ENCODE data around the gene TSEN2.
"Not testable (repeated sequence)": the region's sequence is repeated elsewhere in the genome, so short reads cannot be mapped to it uniquely, and the experiment has no call there.

Gene TSEN2

GRCh38 chr3:12452361-12453330 is 31.6 kb upstream of the TSEN2 start:
- DNase-seq, result no peak

GRCh38 chr3:12454076-12454815 is 30.0 kb upstream of the TSEN2 start:
- no peak for DNase-seq

GRCh38 chr3:12454816-12455121 is 29.5 kb upstream of the TSEN2 start:
- DNase-seq, result no peak

DNA sequence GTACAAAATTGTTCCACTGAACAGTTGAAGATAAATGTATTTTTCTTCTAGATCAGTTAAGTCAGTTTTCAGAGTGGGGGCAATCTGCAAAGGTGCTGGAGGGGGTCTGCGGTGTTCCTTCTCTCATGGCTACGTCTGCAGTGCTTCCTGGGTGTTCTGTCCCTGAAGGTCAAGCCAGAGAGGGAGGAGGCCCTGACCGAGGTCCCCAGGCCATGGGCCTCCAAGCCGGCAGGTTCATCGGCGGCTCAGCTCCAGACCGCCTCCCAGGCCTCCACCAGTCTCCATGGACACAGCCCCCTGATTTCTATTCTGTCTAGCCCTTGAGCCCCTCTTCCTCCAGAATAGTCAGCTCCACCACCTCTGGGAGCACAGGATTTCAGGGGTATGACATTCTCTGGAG is 28.5 kb upstream of the TSEN2 start:
- DNase-seq, result no peak

- DNase-seq, result no peak
These were observed 27.8 kb upstream of the TSEN2 start for GRCh38 chr3:12456441-12456840.

DNA sequence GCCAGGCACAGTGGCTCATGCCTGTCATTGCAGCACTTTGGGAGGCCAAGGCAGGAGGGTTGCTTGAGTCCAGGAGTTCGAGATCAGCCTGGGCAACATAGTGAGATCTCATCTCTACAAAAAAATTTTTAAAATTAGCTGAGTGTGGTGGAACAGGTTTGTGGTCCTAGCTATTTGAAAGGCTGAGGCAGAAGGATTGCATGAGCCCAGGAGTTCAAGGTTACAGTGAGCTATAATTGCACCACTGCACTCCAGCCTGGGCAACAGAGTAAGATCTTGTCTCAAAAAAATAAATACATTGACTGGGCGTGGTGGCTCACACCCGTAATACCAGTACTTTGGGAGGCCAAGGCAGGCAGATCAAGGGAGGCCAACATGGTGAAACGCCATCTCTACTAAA is 26.9 kb upstream of the TSEN2 start:
- DNase-seq, result not testable (repeated sequence)

- no peak for DNase-seq
These were observed 25.4 kb upstream of the TSEN2 start for GRCh38 chr3:12458901-12459300.

- no peak for DNase-seq
These were observed 24.2 kb upstream of the TSEN2 start for GRCh38 chr3:12460127-12460526.

DNA sequence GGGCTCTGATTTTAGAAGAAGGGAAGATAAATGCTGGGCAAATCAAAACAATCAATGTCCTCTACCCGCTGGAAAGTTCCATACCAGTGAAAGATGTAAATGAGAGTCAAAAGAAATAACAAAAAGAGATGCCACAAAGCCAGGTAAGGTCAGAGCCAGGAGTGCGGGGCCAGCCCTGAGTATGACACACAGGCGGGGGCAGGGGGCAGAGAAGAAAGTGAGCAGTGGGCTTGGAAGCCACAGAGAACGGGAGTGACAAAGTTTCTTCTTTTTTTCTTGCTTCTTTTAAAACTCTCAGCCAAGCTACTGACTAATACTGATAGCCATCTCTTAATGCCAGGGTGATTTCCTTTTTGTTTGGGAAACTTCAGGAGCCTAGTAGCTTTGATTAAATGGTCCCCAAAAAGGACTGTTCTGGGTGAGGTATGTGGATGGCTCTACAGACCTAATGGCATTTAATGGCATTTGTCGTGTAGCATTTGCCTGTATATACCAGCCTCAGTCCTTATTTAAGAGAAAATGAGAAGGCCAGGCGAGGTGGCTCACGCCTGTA is 23.1 kb upstream of the TSEN2 start:
- DNase-seq, result no peak

GRCh38 chr3:12462159-12462947 is 21.9 kb upstream of the TSEN2 start:
- DNase-seq, result no peak

DNA sequence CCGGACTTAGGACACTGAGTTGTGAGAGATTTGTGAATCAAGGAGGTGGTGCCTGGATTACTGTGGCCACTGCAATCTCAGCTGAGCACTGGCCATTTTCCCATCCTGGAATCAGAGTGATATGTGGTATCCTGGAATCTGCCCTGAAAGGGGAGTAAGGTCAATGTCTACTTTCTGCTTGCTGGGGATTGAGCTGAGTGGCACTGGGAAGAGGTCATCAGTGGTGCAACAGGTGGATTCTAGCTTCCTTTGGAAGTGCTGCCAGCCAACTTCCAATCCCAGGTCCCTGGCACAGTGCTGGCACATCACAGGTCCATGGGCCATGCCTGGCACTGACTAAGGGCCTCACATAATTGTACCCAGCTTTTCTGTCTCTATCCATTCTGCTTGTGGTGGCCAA is 20.6 kb upstream of the TSEN2 start:
- no peak for DNase-seq

GRCh38 chr3:12464181-12464580 is 20.1 kb upstream of the TSEN2 start:
- DNase-seq, result no peak

DNA sequence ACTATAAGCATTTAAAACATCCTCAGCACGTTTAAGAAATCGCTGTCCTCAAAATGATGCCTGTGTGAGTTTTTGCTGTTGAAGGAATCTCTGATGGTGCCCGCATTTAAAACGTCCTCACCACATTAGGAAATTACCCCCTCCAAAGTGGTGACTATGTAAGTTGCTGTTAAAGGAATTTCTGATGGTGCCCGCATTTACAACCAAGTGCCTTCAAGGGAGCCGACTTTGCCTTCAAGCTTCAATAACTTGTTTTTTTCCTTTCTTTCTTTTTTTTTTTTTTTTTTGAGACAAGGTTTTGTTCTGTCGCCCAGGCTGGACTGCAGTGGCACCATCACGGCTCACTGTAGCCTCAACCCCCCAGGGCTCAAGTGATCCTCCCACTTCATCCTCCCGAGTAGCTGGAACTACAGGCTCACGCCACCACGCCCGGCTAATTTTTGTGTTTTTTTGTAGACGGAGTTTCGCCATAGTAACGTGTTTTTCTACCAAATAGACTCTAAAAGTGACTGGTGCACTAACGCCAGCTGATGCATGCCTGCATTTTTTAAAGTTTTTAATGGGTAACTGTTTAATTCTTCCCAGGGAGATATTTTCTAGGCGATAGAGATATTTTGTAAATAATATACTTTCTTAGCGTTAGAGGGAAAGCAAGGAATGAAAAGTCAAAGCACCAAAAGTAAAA is 19.0 kb upstream of the TSEN2 start:
- no peak for DNase-seq

GRCh38 chr3:12465836-12466225 is 18.4 kb upstream of the TSEN2 start:
- DNase-seq, result no peak

DNA sequence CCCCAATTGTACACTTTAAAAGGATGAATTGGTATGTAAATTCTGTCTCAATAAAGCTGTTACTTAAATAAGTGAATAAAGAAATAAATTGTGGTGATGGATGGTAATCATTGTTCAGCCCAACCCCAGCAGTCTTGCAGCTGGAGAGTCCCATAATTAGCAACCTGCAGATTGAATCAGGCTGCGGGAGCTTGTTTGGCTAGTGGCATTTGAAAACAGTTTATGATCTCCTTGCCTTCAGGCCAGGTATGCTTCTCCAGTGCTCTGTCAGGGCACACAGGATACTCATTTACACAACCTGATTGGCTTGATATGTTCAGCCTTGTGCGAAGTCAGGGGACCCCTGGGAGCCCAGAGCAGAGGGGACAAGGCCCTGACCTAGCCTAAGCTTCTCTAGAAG is 16.5 kb upstream of the TSEN2 start:
- no peak for DNase-seq

DNA sequence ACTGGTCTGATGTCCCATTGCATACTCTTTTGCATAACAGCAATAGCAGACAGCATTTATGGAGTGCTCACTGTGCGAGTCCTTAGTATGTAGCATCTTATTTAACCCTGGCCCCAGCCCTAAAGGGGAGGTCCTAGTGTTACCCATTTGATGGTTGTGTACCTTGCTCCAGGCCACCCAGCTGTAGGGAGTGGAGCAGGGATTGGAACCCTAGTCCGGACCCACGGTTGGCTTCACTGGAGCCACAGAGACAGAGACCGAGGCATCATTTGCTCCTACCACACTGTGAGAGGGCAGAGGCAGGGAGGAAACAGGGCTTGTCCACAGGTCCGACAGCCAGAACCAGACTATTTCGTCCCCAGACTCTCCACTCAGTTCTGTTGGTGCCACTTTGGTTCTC is 16.0 kb upstream of the TSEN2 start:
- DNase-seq, result no peak

DNA sequence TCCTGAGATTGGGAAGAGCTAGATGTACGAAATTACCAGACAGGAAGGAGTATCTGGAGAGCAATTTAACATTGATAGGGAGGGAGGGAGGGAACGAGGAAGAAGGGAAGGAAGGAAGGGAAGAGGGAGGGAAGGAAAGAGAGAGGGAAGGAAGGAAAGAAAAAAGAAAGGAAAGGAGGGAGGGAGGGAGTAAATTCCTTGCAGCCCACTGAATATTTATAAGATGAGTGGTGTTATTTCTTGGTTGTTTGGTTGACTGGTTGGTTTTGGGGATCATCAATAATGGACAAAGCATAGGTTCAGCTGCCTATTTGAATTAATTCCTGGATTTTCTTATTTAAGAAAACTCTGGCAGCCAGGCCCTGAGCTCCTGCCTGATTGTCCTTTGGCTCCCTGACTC is 15.5 kb upstream of the TSEN2 start:
- no peak for DNase-seq

- not testable (repeated sequence) for DNase-seq
These were observed 15.1 kb upstream of the TSEN2 start for GRCh38 chr3:12469222-12469621.

DNA sequence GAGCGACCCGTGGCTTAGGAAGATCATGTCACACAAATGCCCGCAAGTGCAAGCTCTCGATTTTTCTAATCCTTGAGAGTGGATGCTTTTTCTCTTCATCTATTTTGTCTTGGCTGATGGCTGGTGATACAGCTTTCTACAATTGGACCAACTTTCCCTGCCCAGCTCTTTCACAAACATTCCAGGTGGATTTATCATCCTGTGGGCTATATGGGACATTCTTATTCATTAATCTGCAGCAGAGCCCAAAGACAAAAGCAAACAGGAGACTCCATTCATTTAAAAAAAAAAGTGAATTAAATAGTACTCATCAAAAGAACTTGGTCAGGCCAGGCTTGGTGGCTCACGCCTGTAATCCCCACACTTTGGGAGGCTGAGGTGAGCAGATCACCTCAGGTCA is 14.2 kb upstream of the TSEN2 start:
- DNase-seq, result no peak

DNA sequence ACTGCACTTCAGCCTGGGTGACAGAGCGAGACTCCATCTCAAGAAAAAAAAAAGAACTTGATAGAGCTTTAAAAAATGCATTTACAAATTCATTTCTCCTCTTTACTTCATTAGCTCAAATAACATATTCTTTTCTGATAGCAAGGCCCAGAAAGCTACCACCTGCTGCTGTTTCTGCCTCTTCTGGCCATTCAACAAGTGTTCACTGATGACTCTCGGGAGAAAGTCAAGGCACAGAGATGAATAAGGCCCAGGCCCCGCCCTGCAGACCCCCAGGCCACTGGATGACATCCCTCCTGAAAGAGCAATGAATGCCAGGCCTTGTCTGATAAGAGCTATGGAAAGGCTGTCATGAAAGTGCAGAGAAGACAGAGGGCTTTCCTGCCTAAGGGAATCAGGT is 13.6 kb upstream of the TSEN2 start:
- no peak for DNase-seq

GRCh38 chr3:12471241-12471640 is 13.0 kb upstream of the TSEN2 start:
- DNase-seq, result no peak

DNA sequence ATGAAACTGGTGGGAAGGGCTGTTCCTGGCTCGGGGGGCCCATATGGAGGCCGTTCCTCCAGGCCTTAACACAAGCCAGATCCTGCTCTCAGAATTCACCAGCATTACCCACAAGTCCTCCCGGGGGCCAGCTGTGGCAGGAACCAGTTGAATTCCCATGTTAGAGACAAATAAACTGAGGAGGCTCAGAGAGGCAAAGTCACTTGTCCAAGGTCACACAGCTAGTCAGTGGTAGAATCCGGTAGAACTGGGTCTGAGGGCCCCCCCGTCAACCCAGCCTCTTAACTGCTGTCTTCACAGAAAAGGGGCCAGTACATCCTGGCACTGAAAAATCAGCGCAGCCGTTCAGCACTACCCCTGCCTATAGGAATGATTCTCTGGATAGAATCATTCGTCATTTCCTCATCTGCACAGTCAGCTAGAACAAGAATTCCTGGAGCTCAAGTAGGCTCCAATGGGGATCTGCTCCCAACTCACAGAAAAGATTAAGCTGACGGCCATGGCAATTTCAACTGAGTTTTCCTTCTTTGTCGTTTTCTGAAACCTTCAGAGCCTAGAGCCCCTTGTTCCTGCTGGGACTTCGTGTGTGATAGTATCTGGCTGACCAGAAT is 12.2 kb upstream of the TSEN2 start:
- DNase-seq, result no peak
